ENCODE results near the gene ATP6V0E2. TPM values are rescaled to one million over a fixed set of nuclear protein-coding genes. Genes with fewer than 3 reads are reported as not detected.

The ATP6V0E2 gene
- total RNA-seq, 4 donors from 2014 or later: 17.9 to 55.1 (median 32.7) TPM

DNA sequence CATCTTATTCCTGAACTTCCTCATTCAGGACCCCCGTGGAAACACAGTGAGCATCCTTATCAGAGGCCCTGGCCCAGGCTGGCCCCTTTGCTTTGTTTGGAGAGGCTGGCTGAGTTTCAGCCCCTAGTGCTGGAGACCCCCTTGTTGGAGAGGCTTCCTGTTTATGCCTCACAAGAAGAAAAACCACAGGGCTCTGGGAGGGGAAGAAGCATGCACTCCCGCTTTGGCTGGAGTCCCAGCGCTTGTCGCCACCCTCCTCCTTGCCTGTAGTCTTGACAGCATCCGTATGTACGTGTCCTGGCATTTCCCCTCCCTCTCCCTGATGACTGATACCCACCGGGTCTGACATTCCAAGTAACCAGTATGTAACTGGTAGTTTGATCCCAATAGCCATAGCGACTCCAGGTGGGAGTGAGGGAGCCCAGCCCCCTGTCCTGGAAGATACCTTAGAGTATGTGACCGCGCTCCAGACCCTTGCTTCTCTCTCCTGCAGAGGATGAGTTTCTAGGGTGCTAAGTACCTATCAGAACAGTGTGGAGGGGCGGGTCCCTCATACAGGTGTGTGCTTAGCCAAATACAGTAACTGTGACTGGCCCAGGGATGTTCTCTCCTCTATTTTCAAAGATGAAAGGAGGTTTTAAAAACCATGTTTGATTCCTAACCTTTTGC, 6.9 kb upstream of the ATP6V0E2 start:
- WGBS: 51% methylated on average over 8 of the region's 11 CpGs
- H3K27me3 ChIP-seq: no peaks in the 10 kb centered on the region
- H3K4me3 ChIP-seq: no peak overlapping the region
- no peaks in the 10 kb centered on the region for H3K9me3 ChIP-seq
- TF ChIP-seq POLR2AphosphoS5 (IDR thresholded peaks at IDR 0.05) (no peak), EP300 (IDR thresholded peaks at IDR 0.05) (no peak), POLR2A (IDR thresholded peaks at IDR 0.05; ENCODE audit: low read depth) (no peak)
- TF ChIP-seq, protein P1, sequence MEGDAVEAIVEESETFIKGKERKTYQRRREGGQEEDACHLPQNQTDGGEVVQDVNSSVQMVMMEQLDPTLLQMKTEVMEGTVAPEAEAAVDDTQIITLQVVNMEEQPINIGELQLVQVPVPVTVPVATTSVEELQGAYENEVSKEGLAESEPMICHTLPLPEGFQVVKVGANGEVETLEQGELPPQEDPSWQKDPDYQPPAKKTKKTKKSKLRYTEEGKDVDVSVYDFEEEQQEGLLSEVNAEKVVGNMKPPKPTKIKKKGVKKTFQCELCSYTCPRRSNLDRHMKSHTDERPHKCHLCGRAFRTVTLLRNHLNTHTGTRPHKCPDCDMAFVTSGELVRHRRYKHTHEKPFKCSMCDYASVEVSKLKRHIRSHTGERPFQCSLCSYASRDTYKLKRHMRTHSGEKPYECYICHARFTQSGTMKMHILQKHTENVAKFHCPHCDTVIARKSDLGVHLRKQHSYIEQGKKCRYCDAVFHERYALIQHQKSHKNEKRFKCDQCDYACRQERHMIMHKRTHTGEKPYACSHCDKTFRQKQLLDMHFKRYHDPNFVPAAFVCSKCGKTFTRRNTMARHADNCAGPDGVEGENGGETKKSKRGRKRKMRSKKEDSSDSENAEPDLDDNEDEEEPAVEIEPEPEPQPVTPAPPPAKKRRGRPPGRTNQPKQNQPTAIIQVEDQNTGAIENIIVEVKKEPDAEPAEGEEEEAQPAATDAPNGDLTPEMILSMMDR (IDR thresholded peaks at IDR 0.05): no peak
- H3K27ac ChIP-seq (replicated peaks in 1 of 4): no peak overlapping the region
- H3K4me1 ChIP-seq: peaks cover 0 to 9% (median 0%) of the 10 kb centered on the region in 4 donors
- peaks cover 20 to 80% (median 52%) of the 10 kb centered on the region in 4 donors for H3K36me3 ChIP-seq
- no peak for DNase-seq (ENCODE audit: extremely low spot score)
- intact Hi-C loops (cut with DNase I): no loop called here

DNA sequence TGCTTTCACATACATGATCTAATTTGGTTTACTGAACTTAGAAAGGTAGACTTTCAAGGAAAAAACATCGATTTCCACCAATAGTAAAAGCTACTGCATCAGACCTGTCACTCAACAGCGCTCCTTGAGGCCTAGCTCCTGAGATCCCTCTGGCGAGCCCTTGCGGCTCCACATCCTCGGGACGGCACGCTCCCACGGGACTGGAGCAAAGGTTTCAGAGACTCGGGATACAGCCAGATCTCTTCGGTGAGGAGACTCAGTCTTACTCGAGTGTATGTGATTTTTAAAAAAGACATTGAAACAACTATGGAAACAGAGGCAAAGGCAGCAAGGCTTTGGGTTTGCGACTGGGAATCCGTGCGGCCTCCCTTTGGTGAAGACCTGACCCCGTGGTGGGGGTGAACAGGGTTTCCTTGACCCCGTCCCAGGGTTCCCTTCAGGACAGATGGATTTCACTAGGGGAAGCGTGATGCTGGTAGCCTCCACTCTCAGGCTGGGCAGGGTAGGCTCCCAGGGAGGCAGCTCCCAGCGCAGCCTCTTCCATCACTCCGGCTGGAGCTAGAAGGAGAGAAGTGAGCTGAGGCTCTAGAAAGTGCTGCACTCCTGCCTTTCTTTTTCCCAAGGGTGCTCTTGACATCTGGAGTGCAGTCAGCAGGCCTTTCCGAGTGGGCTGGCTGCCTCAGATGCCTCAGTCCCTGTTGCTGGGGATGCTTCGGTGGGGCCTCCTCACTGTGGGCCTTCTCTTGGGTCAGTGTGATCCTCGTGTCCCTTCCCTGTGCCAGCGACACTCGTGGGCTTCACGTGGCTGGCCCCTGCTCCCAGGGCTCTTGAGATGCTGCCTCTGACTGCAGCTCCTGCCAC, 5.8 kb upstream of the ATP6V0E2 start:
- Histone ChIP-seq H3K27ac (replicated peaks in 1 of 4) (no peak overlapping the region), H3K4me1 (peaks cover 10 to 20% (median 11%) of the 10 kb centered on the region in 4 donors), H3K4me3 (no peak overlapping the region), H3K27me3 (no peaks in the 10 kb centered on the region), H3K36me3 (peaks cover 12 to 69% (median 41%) of the 10 kb centered on the region in 4 donors), H3K9me3 (no peaks in the 10 kb centered on the region)
- intact Hi-C loops (cut with DNase I): no loop called here
- 86% methylated on average over 25 of the region's 25 CpGs for WGBS
- no peak for DNase-seq (ENCODE audit: extremely low spot score)
- TF ChIP-seq POLR2AphosphoS5 (IDR thresholded peaks at IDR 0.05) (no peak), EP300 (IDR thresholded peaks at IDR 0.05) (no peak), POLR2A (IDR thresholded peaks at IDR 0.05; ENCODE audit: low read depth) (no peak)
- TF ChIP-seq, protein P1 (IDR thresholded peaks at IDR 0.05): no peak

DNA sequence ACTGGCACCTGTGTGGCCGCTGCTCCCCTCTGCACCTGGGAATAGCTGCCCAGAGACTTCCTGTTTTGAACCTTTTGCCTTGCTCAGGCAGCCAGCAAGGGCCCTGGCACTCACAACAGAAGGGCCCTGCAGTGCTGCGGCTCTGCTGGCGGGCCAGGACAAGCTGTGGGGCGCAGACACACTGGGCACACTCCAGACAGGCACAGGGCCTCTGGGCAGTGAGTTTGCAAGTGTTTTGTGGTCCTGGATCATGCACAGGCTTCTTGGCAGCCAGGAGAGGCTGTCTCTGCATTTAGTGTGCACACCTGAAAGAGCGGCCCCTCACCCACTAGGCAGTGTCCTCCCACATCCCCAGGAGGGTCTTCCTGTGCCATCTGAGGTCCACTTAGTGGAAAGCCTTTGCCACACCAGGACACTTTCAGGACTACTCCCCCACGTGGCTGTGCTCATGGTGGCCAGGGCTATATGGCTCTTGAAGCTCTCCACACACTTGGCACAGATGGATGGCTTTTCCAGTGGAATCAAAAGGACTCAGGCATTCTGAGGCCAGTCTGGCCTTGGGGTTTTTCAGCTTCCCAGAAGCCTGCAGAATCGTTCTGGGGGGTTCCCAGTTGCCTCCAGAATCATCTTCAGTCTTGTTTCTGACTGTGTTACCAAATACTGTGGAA, 5.0 kb upstream of the ATP6V0E2 start:
- H3K36me3 ChIP-seq: peaks cover 12 to 61% (median 33%) of the 10 kb centered on the region in 4 donors
- TF ChIP-seq EP300 (IDR thresholded peaks at IDR 0.05): no peak
- TF ChIP-seq, protein P1 (IDR thresholded peaks at IDR 0.05): no peak
- TF ChIP-seq POLR2AphosphoS5 (IDR thresholded peaks at IDR 0.05): no peak
- TF ChIP-seq POLR2A (IDR thresholded peaks at IDR 0.05; ENCODE audit: low read depth): no peak
- WGBS: 74% methylated on average over 3 of the region's 7 CpGs
- peaks cover 12 to 22% (median 13%) of the 10 kb centered on the region in 4 donors for H3K4me1 ChIP-seq
- no peak overlapping the region for H3K4me3 ChIP-seq
- no peaks in the 10 kb centered on the region for H3K27me3 ChIP-seq
- no peak overlapping the region for H3K27ac ChIP-seq (replicated peaks in 1 of 4)
- DNase-seq (ENCODE audit: extremely low spot score): no peak
- H3K9me3 ChIP-seq: no peaks in the 10 kb centered on the region
- intact Hi-C loops (cut with DNase I): no loop called here

DNA sequence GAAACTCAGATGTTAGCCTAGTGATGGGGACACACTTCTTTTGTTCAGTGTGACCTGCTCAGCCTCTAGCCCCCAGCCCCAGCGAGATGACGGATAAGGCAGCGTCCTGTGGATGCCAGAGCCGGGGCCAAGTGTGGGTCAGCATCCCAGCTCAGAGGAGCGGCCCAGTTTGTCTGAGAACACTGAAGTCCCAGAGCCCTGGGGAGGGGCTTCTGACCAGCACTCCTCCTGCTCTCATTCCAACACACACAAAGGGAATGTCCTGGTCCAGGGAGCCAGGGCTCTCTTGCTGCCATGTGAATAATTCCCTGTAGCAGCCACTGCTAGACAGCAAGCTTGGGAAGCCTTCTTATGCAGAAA, 4.5 kb upstream of the ATP6V0E2 start:
- Histone ChIP-seq H3K36me3 (peaks cover 8 to 56% (median 28%) of the 10 kb centered on the region in 4 donors), H3K27ac (replicated peaks in 1 of 4) (no peak overlapping the region), H3K27me3 (no peaks in the 10 kb centered on the region), H3K9me3 (no peaks in the 10 kb centered on the region), H3K4me1 (peaks cover 15 to 27% (median 18%) of the 10 kb centered on the region in 4 donors), H3K4me3 (no peak overlapping the region)
- WGBS: 80% methylated on average over 1 of the region's 5 CpGs
- TF ChIP-seq, protein P1 (IDR thresholded peaks at IDR 0.05): no peak
- TF ChIP-seq POLR2A (IDR thresholded peaks at IDR 0.05; ENCODE audit: low read depth) (no peak), POLR2AphosphoS5 (IDR thresholded peaks at IDR 0.05) (no peak), EP300 (IDR thresholded peaks at IDR 0.05) (no peak)
- intact Hi-C loops (cut with DNase I): no loop called here
- DNase-seq (ENCODE audit: extremely low spot score): no peak
